Muscle of leg (tissue), 11 donors: ENCODE data around the gene LRMDA. TPM values are rescaled to one million over a fixed set of nuclear protein-coding genes. Genes with fewer than 3 reads are reported as not detected.

Experiments used
- DNase-seq: peaks from one replicate; pipeline ENCODE4 v3.0.0; 2013
- H3K27ac ChIP-seq: one replicate; pipeline ENCODE4 v1.5.1; 2013; ENCODE audit warnings: mild to moderate bottlenecking, low read length, control low read depth
- H3K27me3 ChIP-seq: one replicate; pipeline ENCODE4 v1.6.1; 2013; ENCODE audit warnings: low read length; ENCODE audit not compliant: control insufficient read depth, insufficient read depth
- H3K36me3 ChIP-seq: one replicate; pipeline ENCODE4 v1.6.1; 2013; ENCODE audit warnings: low read length; ENCODE audit not compliant: control insufficient read depth, insufficient read depth
- H3K4me1 ChIP-seq: one replicate; pipeline ENCODE4 v1.6.1; 2013; ENCODE audit warnings: low read length; ENCODE audit not compliant: control insufficient read depth, insufficient read depth
- H3K4me3 ChIP-seq: one replicate; pipeline ENCODE4 v1.5.1; 2013; ENCODE audit warnings: low read length, control low read depth
- H3K9me3 ChIP-seq: replicated peaks from 2 replicates; pipeline ENCODE4 v1.6.1; 2013; ENCODE audit warnings: low read depth, low read length; ENCODE audit not compliant: control insufficient read depth
- WGBS: methylation state at CpG from one replicate; pipeline ENCODE4 v1.1.5; 2013; ENCODE audit warnings: missing lambda C conversion rate; ENCODE audit not compliant: insufficient coverage; 5-methylcytosine and 5-hydroxymethylcytosine counted together
- polyA plus RNA-seq, 8 donors: library from polyadenylated mRNA; unstranded; fragments of 120-200 nt; gene quantifications; one replicate each; pipeline versions ENCODE4 v1.2.1 to v1.2.3, GENCODE V29; 2013; ENCODE audit warnings: inconsistent platforms in 1 of 8, low replicate concordance in 1 of 8; ENCODE audit not compliant: insufficient read length in 8 of 8, insufficient read depth in 1 of 8
- total RNA-seq: library from RNA; stranded (reverse); fragments of 120-200 nt; gene quantifications from one replicate; pipeline ENCODE4 v1.2.4, GENCODE V29; 2013

Gene LRMDA
- total and polyA plus RNA-seq, 9 donors = 4.8 to 7.9 (median 5.7) TPM

- H3K36me3 ChIP-seq = no peaks in the 10 kb centered on the region
- no peak for DNase-seq
- no CpG with 5 or more reads among the region's 2 CpGs for WGBS
Measured at GRCh38 chr10:75424571-75424970, 6.9 kb upstream of the LRMDA start.

GRCh38 chr10:75425291-75426079 lies 5.9 kb upstream of the LRMDA start:
- peaks cover 4% of the 10 kb centered on the region for H3K27me3 ChIP-seq
- WGBS = 83% methylated on average over 1 of the region's 6 CpGs

More at GRCh38 chr10:75424571-75424970, 6.9 kb upstream of the LRMDA start:
- peaks cover 3% of the 10 kb centered on the region for H3K4me1 ChIP-seq
- no peak overlapping the region for H3K4me3 ChIP-seq
- peaks cover 2% of the 10 kb centered on the region for H3K27me3 ChIP-seq
- H3K27ac ChIP-seq = no peak overlapping the region
- H3K9me3 ChIP-seq = no peaks in the 10 kb centered on the region

GRCh38 chr10:75426880-75427279 lies 4.5 kb upstream of the LRMDA start:
- Histone ChIP-seq H3K4me3 (no peak overlapping the region), H3K9me3 (no peaks in the 10 kb centered on the region), H3K27ac (no peak overlapping the region), H3K27me3 (peaks cover 6% of the 10 kb centered on the region), H3K4me1 (peaks cover 21% of the 10 kb centered on the region), H3K36me3 (no peaks in the 10 kb centered on the region)
- DNase-seq = no peak
- WGBS = no CpG with 5 or more reads among the region's 1 CpG

More at GRCh38 chr10:75425291-75426079, 5.9 kb upstream of the LRMDA start:
- Histone ChIP-seq H3K9me3 (no peaks in the 10 kb centered on the region), H3K36me3 (no peaks in the 10 kb centered on the region), H3K4me3 (no peak overlapping the region), H3K4me1 (peaks cover 10% of the 10 kb centered on the region), H3K27ac (no peak overlapping the region)
- no peak for DNase-seq

GRCh38 chr10:75427951-75428350 lies 3.5 kb upstream of the LRMDA start:
- Histone ChIP-seq H3K27me3 (peaks cover 14% of the 10 kb centered on the region), H3K4me1 (peaks cover 22% of the 10 kb centered on the region), H3K36me3 (no peaks in the 10 kb centered on the region), H3K4me3 (no peak overlapping the region), H3K27ac (peak overlapping the region; percentile 47), H3K9me3 (no peaks in the 10 kb centered on the region)
- DNase-seq = no peak
- WGBS = no CpG with 5 or more reads among the region's 3 CpGs

- no peak overlapping the region for H3K27ac ChIP-seq
- H3K9me3 ChIP-seq = no peaks in the 10 kb centered on the region
- H3K4me3 ChIP-seq = no peak overlapping the region
- no peak for DNase-seq
- H3K27me3 ChIP-seq = peaks cover 15% of the 10 kb centered on the region
- 63% methylated on average over 4 of the region's 9 CpGs for WGBS
- H3K4me1 ChIP-seq = peaks cover 22% of the 10 kb centered on the region
- H3K36me3 ChIP-seq = no peaks in the 10 kb centered on the region
Measured at GRCh38 chr10:75428434-75429158, 2.8 kb upstream of the LRMDA start.

GRCh38 chr10:75429159-75429827 lies 2.1 kb upstream of the LRMDA start:
- Histone ChIP-seq H3K36me3 (no peaks in the 10 kb centered on the region), H3K4me1 (peaks cover 22% of the 10 kb centered on the region), H3K4me3 (no peak overlapping the region), H3K27me3 (peaks cover 16% of the 10 kb centered on the region), H3K9me3 (no peaks in the 10 kb centered on the region), H3K27ac (no peak overlapping the region)
- no peak for DNase-seq
- 78% methylated on average over 1 of the region's 5 CpGs for WGBS

- Histone ChIP-seq H3K27me3 (peaks cover 20% of the 10 kb centered on the region), H3K4me1 (peaks cover 19% of the 10 kb centered on the region), H3K27ac (peak overlapping the region; percentile 47), H3K4me3 (no peak overlapping the region), H3K36me3 (no peaks in the 10 kb centered on the region), H3K9me3 (no peaks in the 10 kb centered on the region)
- whole genome bisulfite sequencing = 42% methylated on average over 8 of the region's 9 CpGs
- DNase-seq = peak; percentile 73
Measured at GRCh38 chr10:75430000-75430763, 1.2 kb upstream of the LRMDA start.

GRCh38 chr10:75432176-75432575 lies 752 bp downstream of the LRMDA start:
- Histone ChIP-seq H3K27ac (no peak overlapping the region), H3K4me1 (peaks cover 19% of the 10 kb centered on the region)
- WGBS = 95% methylated on average over 3 of the region's 5 CpGs

GRCh38 chr10:75432763-75433162 lies 1.3 kb downstream of the LRMDA start:
- Histone ChIP-seq H3K36me3 (no peaks in the 10 kb centered on the region), H3K27ac (no peak overlapping the region), H3K4me1 (peaks cover 19% of the 10 kb centered on the region), H3K4me3 (no peak overlapping the region), H3K9me3 (no peaks in the 10 kb centered on the region), H3K27me3 (peaks cover 20% of the 10 kb centered on the region)
- WGBS = 37% methylated on average over 3 of the region's 5 CpGs
- DNase-seq = no peak

More at GRCh38 chr10:75432176-75432575, 752 bp downstream of the LRMDA start:
- H3K4me3 ChIP-seq = no peak overlapping the region
- peaks cover 20% of the 10 kb centered on the region for H3K27me3 ChIP-seq
- no peak for DNase-seq
- no peaks in the 10 kb centered on the region for H3K9me3 ChIP-seq
- no peaks in the 10 kb centered on the region for H3K36me3 ChIP-seq
